Adipocyte (in vitro differentiated cells): Measurements from ENCODE around the gene ZNF618.

Experiments
- DNase-seq: peaks from one replicate; pipeline ENCODE4 v3.0.0-alpha.2; 2015; ENCODE audit warnings: low read depth
- H3K27me3 ChIP-seq: replicated peaks from 2 replicates; pipeline ENCODE4 v1.7.0; 2013; ENCODE audit warnings: mild to moderate bottlenecking, low read length, moderate library complexity; ENCODE audit not compliant: control insufficient read depth, insufficient read depth
- H3K36me3 ChIP-seq: 2 replicates; pipeline ENCODE4 v1.7.0; 2013; ENCODE audit warnings: low read length, mild to moderate bottlenecking, moderate library complexity; ENCODE audit not compliant: control insufficient read depth, insufficient read depth, severe bottlenecking
- H3K4me1 ChIP-seq: 2 replicates; pipeline ENCODE4 v1.7.0; 2013; ENCODE audit warnings: mild to moderate bottlenecking, low read length, moderate library complexity; ENCODE audit not compliant: control insufficient read depth, insufficient read depth
- H3K4me3 ChIP-seq: 2 replicates; pipeline ENCODE4 v1.7.0; 2013; ENCODE audit warnings: mild to moderate bottlenecking, low read length, moderate library complexity
- H3K9ac ChIP-seq: 2 replicates; pipeline ENCODE4 v1.7.0; 2013; ENCODE audit warnings: mild to moderate bottlenecking, low read length, moderate library complexity
- H3K9me3 ChIP-seq: 2 replicates; pipeline ENCODE4 v1.7.0; 2013; ENCODE audit warnings: mild to moderate bottlenecking, low read length, moderate library complexity; ENCODE audit not compliant: control insufficient read depth

The ZNF618 gene

DNA sequence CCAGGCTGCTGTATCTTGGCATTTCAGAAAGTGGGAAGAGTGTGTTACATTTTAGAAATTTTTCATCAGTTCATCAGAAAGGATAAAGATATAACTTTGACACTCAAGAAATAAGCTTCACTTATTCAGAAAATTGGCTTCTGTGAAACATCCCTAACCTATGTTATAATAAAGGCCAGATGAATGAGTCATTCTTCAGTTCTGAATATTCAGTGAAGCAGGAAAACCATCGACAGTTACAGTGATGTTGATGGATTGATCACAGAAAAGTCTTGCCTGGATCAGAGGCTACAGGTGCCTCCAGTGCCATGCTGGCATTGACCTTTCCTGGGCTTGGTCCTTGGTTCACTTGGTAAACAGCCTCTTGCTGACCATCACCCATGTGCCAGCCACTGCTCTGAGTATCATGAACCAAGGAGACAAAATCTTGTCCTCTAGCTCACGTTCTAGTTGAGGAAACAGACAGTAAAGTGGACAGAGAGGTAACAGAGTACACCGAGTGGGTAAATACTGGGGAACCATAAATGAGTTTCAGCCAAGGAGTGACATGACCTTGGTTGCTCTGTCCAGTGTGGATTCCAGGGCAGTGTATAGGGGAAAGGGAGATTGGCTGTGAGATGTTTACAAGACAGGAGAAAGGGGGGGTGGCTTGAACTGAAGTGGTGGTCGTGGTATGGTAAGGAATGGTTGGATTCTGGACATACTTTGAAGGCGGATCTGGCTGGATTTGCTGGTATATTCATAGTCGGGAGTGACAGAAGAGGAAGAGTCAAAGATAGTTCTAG is 103.4 kb downstream of the ZNF618 start:
- H3K9ac ChIP-seq, result no peak overlapping the region
- H3K36me3 ChIP-seq, result no peaks in the 10 kb centered on the region
- DNase-seq, result peak; percentile 54
- peaks cover 3% of the 10 kb centered on the region for H3K4me1 ChIP-seq
- H3K4me3 ChIP-seq, result no peak overlapping the region
- H3K27me3 ChIP-seq, result no peaks in the 10 kb centered on the region
- H3K9me3 ChIP-seq, result no peaks in the 10 kb centered on the region

GRCh38 chr9:113984639-113985380 is 108.7 kb downstream of the ZNF618 start:
- DNase-seq, result no peak
- Histone ChIP-seq H3K4me1 (peaks cover 17% of the 10 kb centered on the region), H3K9ac (no peak overlapping the region), H3K27me3 (no peaks in the 10 kb centered on the region), H3K4me3 (no peak overlapping the region), H3K9me3 (no peaks in the 10 kb centered on the region), H3K36me3 (no peaks in the 10 kb centered on the region)

- no peak overlapping the region for H3K9ac ChIP-seq
- no peaks in the 10 kb centered on the region for H3K27me3 ChIP-seq
- no peak overlapping the region for H3K4me3 ChIP-seq
- H3K9me3 ChIP-seq, result no peaks in the 10 kb centered on the region
- peaks cover 3% of the 10 kb centered on the region for H3K36me3 ChIP-seq
- peaks cover 23% of the 10 kb centered on the region for H3K4me1 ChIP-seq
- DNase-seq, result no peak
These were observed 110.0 kb downstream of the ZNF618 start for GRCh38 chr9:113985968-113986585.

DNA sequence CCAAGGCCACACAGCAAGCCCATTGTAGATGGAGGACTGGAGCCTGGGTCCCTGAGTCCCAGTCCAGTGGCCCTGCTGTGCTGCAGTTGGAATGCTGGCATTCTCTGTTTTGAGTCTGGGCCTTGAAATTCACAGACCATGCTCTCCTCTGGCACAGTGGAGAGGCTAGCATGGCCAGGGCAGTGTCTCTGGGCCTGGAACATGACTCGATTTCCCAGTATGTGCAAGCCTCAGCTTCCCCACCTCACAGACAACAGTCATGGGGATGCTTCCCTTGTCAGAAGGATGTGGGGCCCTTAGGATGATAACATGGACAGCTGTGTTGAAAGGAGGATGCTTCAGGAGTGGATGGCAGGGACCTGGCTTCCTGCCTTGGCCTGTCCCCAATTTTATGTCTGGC is 110.8 kb downstream of the ZNF618 start:
- no peak overlapping the region for H3K4me3 ChIP-seq
- no peak overlapping the region for H3K9ac ChIP-seq
- DNase-seq, result no peak
- peaks cover 31% of the 10 kb centered on the region for H3K4me1 ChIP-seq
- H3K9me3 ChIP-seq, result no peaks in the 10 kb centered on the region
- no peaks in the 10 kb centered on the region for H3K27me3 ChIP-seq
- peaks cover 3% of the 10 kb centered on the region for H3K36me3 ChIP-seq

DNA sequence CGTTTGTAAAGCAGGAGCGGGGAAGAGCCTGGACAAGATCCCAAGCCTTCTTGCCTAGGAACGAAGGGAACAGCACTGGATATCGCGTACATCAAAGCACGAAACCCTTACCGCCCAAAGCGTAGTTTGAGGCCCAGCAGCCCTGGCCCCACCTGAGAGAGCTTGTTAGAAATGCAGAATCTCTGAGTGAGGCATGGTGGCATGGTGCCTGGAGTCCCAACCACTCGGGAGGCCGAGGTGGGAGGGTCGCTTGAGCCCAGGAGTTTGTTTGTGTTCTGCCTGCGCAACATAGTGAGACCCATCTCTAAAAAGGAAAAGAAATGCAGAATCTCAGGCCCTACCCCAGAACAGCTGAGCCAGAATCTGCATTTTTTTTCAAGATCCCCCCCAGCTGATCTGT is 111.4 kb downstream of the ZNF618 start:
- no peaks in the 10 kb centered on the region for H3K9me3 ChIP-seq
- H3K4me3 ChIP-seq, result no peak overlapping the region
- H3K27me3 ChIP-seq, result no peaks in the 10 kb centered on the region
- H3K36me3 ChIP-seq, result peaks cover 3% of the 10 kb centered on the region
- no peak for DNase-seq
- no peak overlapping the region for H3K9ac ChIP-seq
- H3K4me1 ChIP-seq, result peaks cover 31% of the 10 kb centered on the region

DNA sequence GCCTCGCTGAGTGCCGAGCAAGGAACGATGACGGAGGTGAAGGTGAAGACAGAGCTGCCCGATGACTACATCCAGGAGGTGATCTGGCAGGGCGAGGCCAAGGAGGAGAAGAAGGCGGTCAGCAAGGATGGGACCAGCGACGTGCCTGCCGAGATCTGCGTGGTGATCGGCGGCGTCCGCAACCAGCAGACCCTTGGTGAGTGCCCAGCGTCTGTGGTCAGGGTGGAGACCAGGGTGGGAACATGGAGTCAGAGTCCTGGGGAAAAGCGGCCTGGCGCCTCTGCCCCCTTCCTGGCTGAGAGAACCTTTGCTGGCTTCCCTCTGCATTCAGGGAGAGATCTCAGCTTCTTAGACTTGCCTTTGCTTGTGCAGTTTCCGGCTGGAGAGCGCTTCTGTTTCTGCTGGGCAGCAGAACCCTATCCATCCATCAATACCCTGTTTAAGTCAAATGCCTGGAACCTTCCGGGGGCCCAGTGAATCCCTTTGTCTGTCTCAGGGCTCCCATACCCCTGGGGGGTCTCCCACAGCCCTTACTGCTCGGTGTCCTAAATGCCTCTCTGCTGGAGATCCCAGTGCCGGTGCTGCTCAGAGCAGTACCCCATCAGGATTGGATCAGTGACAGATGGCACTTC is 112.4 kb downstream of the ZNF618 start:
- H3K4me3 ChIP-seq, result no peak overlapping the region
- H3K9ac ChIP-seq, result no peak overlapping the region
- H3K36me3 ChIP-seq, result peaks cover 3% of the 10 kb centered on the region
- H3K9me3 ChIP-seq, result no peaks in the 10 kb centered on the region
- no peaks in the 10 kb centered on the region for H3K27me3 ChIP-seq
- H3K4me1 ChIP-seq, result peaks cover 36% of the 10 kb centered on the region
- no peak for DNase-seq

GRCh38 chr9:113989017-113989713 is 113.1 kb downstream of the ZNF618 start:
- H3K4me1 ChIP-seq, result peaks cover 42% of the 10 kb centered on the region
- no peak overlapping the region for H3K4me3 ChIP-seq
- no peak overlapping the region for H3K9ac ChIP-seq
- peaks cover 3% of the 10 kb centered on the region for H3K36me3 ChIP-seq
- H3K9me3 ChIP-seq, result no peaks in the 10 kb centered on the region
- peak; percentile 54 for DNase-seq
- no peaks in the 10 kb centered on the region for H3K27me3 ChIP-seq

- H3K27me3 ChIP-seq, result no peaks in the 10 kb centered on the region
- H3K4me1 ChIP-seq, result peaks cover 47% of the 10 kb centered on the region
- H3K36me3 ChIP-seq, result peaks cover 3% of the 10 kb centered on the region
- no peaks in the 10 kb centered on the region for H3K9me3 ChIP-seq
- no peak overlapping the region for H3K9ac ChIP-seq
- no peak overlapping the region for H3K4me3 ChIP-seq
- DNase-seq, result no peak
These were observed 113.8 kb downstream of the ZNF618 start for GRCh38 chr9:113989714-113990569.

DNA sequence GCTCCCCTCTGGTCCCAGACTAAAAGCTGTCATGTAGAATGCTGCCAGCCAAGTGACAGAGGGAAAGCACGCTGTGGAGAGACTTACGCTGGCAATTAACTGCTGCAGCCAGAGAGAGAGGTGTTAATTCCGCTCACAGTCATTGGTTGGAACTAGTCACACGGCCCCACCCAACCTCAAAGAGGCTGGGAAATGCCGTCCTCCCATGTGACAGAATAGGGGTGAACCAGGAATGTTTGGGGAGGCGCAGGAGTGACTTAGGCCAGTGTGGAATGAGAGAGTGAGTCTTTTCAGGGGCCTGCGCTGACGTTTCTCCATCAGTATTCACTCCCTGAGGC is 114.4 kb downstream of the ZNF618 start:
- DNase-seq, result no peak
- peaks cover 47% of the 10 kb centered on the region for H3K4me1 ChIP-seq
- H3K4me3 ChIP-seq, result no peak overlapping the region
- peaks cover 3% of the 10 kb centered on the region for H3K36me3 ChIP-seq
- H3K27me3 ChIP-seq, result no peaks in the 10 kb centered on the region
- H3K9me3 ChIP-seq, result no peaks in the 10 kb centered on the region
- no peak overlapping the region for H3K9ac ChIP-seq

DNA sequence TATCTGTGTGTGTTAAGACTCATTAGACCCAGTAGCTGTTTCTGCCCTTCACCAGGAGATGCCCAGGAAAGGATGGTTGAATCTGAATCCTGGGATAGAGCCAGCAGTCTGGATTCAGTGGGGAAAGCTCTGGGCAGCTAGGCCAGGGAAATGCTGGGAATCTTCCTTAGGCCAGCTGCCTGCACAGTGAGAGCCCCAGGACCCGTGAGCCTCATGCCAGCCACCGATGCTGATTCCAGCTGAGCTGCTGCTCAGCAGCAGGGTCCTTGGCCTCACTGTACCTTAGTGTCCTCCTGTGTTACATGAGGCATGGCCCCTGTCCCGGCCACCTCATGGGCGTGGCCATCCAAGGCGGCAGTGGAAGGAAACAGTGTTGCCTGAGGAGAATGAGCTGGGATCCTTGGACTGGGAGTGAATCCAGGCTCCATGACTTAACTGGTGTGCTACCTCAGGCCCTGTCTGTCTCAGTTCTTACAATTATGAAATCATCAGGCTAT is 114.9 kb downstream of the ZNF618 start:
- Histone ChIP-seq H3K27me3 (no peaks in the 10 kb centered on the region), H3K9me3 (no peaks in the 10 kb centered on the region), H3K36me3 (peaks cover 3% of the 10 kb centered on the region), H3K9ac (no peak overlapping the region), H3K4me3 (no peak overlapping the region), H3K4me1 (peaks cover 47% of the 10 kb centered on the region)
- DNase-seq, result no peak
